ENCODE data around the gene FSTL4. TPM values are rescaled to one million over a fixed set of nuclear protein-coding genes. Genes with fewer than 3 reads are reported as not detected.

The FSTL4 gene
- total and polyA plus RNA-seq, 2 donors from 2014 or later = 0.09 to 4.0 TPM

DNA sequence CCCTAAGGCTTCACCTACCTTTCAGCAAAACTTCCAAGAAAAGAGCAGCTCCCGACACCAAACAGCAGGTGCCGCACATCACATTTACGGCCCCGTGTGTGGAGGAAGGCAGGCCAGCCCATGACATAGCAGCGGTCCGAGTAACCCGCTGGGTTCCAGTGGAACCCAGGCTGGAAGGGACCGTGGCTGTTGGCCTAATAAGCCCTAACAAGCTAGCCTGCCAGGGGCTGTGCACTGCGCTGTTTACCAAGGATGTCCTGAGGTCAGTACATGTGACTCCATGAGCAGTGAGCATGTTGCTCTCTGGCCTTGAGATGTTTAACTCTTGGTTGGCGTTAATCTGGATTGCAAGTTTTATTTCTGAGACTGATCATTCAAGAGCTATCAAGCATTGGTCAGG is 131.5 kb downstream of the FSTL4 start:
- DNase-seq (peak in 1 of 5 donors; percentile 27), FAIRE-seq (no peak)
- Histone ChIP-seq H3K4me1 (ENCODE audit: control insufficient read depth in 2 of 3, insufficient read depth in 2 of 3, low read depth in 1 of 3, low read length in 3 of 3) (peaks cover 0 to 17% (median 8%) of the 10 kb centered on the region in 3 donors), H3K9ac (ENCODE audit: low read length in 3 of 3) (no peak overlapping the region), H3K4me3 (ENCODE audit: low read length in 3 of 3) (no peak overlapping the region), H3K27me3 (ENCODE audit: control insufficient read depth, insufficient read depth, low read length) (no peaks in the 10 kb centered on the region), H3K36me3 (ENCODE audit: control insufficient read depth in 2 of 3, insufficient read depth in 3 of 3, low read length in 3 of 3) (no peaks in the 10 kb centered on the region), H3K27ac (ENCODE audit: low read depth in 2 of 2, low read length in 2 of 2) (no peak overlapping the region), H3K9me3 (ENCODE audit: control insufficient read depth in 2 of 3, insufficient read depth in 1 of 3, low read length in 3 of 3) (no peaks in the 10 kb centered on the region)
- intact Hi-C loops (cut with DNase I) = no loop called here
- TF ChIP-seq, protein P1, sequence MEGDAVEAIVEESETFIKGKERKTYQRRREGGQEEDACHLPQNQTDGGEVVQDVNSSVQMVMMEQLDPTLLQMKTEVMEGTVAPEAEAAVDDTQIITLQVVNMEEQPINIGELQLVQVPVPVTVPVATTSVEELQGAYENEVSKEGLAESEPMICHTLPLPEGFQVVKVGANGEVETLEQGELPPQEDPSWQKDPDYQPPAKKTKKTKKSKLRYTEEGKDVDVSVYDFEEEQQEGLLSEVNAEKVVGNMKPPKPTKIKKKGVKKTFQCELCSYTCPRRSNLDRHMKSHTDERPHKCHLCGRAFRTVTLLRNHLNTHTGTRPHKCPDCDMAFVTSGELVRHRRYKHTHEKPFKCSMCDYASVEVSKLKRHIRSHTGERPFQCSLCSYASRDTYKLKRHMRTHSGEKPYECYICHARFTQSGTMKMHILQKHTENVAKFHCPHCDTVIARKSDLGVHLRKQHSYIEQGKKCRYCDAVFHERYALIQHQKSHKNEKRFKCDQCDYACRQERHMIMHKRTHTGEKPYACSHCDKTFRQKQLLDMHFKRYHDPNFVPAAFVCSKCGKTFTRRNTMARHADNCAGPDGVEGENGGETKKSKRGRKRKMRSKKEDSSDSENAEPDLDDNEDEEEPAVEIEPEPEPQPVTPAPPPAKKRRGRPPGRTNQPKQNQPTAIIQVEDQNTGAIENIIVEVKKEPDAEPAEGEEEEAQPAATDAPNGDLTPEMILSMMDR (IDR thresholded peaks at IDR 0.05; ENCODE audit: borderline replicate concordance, extremely low read depth, insufficient read depth) = no peak

DNA sequence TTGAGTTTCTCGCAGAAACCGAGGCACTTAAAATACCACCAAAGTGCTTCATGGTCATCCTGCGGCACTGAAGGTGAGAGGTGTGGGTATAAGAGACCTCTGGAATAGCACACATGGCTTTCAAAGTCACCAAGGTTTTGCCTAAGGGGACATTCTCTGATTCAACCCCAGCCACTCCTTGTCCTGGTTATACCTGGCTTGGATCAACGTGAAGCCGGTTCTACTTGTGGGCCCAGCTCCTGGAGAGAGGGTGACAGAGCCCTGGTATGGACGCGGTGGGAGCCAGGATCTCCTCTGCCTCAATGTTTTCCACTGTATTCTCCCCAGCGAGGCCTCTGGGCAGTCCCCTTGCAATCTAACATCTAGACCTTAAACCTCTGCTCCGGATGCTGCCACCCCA is 132.0 kb downstream of the FSTL4 start:
- H3K27me3 ChIP-seq (ENCODE audit: control insufficient read depth, insufficient read depth, low read length) = no peaks in the 10 kb centered on the region
- H3K4me1 ChIP-seq (ENCODE audit: control insufficient read depth in 2 of 3, insufficient read depth in 2 of 3, low read depth in 1 of 3, low read length in 3 of 3) = peaks cover 0 to 12% (median 8%) of the 10 kb centered on the region in 3 donors
- DNase-seq (no peak), FAIRE-seq (no peak)
- TF ChIP-seq, protein P1 (IDR thresholded peaks at IDR 0.05; ENCODE audit: borderline replicate concordance, extremely low read depth, insufficient read depth) = no peak
- H3K9me3 ChIP-seq (ENCODE audit: control insufficient read depth in 2 of 3, insufficient read depth in 1 of 3, low read length in 3 of 3) = no peaks in the 10 kb centered on the region
- no peak overlapping the region for H3K4me3 ChIP-seq (ENCODE audit: low read length in 3 of 3)
- no peaks in the 10 kb centered on the region for H3K36me3 ChIP-seq (ENCODE audit: control insufficient read depth in 2 of 3, insufficient read depth in 3 of 3, low read length in 3 of 3)
- intact Hi-C loops (cut with DNase I) = no loop called here
- no peak overlapping the region for H3K9ac ChIP-seq (ENCODE audit: low read length in 3 of 3)
- H3K27ac ChIP-seq (ENCODE audit: low read depth in 2 of 2, low read length in 2 of 2) = no peak overlapping the region

DNA sequence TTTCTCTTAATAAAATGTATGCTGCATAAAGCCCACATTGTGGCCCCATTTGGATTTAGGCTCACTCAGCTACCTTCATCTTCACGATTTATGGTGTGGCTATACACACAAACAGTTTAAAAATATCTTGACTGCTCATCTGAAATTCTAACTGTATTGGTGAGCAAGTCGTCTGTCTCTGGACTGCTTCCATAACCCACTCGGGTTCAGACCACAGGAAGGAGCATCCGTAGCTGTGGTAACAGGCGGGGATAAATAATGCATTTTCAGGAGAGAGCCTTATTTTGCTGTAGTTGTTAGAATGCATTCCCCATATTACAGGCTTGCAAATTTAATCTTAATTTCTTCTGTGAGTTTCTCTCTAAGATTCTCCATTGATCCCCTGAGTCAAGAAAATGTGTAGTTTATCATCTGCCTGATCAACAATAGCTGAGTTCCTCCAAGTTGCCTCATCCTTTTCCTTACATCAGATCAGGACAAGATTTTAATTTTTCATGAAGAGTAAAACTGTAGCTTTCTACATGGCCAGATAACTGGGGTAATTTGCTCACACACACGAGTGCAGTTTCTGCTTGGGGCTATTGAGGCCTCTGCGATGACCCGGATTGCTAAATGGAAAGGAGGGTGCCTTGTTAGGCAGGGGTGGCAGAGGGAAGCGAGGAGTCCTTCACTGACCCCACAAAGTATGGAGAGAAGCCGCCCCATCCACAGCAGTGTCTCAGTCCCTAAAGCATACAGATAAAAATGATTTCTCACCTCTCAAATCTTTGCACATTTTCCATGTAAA is 133.9 kb downstream of the FSTL4 start:
- Histone ChIP-seq H3K9ac (ENCODE audit: low read length in 3 of 3) (no peak overlapping the region), H3K4me1 (ENCODE audit: control insufficient read depth in 2 of 3, insufficient read depth in 2 of 3, low read depth in 1 of 3, low read length in 3 of 3) (peaks cover 0 to 3% (median 3%) of the 10 kb centered on the region in 3 donors), H3K27me3 (ENCODE audit: control insufficient read depth, insufficient read depth, low read length) (peaks cover 6% of the 10 kb centered on the region), H3K4me3 (ENCODE audit: low read length in 3 of 3) (no peak overlapping the region), H3K9me3 (ENCODE audit: control insufficient read depth in 2 of 3, insufficient read depth in 1 of 3, low read length in 3 of 3) (no peaks in the 10 kb centered on the region), H3K36me3 (ENCODE audit: control insufficient read depth in 2 of 3, insufficient read depth in 3 of 3, low read length in 3 of 3) (no peaks in the 10 kb centered on the region), H3K27ac (ENCODE audit: low read depth in 2 of 2, low read length in 2 of 2) (no peak overlapping the region)
- FAIRE-seq (no peak), DNase-seq (no peak)
- TF ChIP-seq, protein P1 (IDR thresholded peaks at IDR 0.05; ENCODE audit: borderline replicate concordance, extremely low read depth, insufficient read depth) = no peak
- intact Hi-C loops (cut with DNase I) = no loop called here
